Activated effector memory CD4-positive, alpha-beta T cell treated with Interleukin-2 at 50 U/mL for 16 hours (primary cell): ENCODE measurements around the gene HOXD3.

Experiments
- DNase-seq: peaks from one replicate; pipeline ENCODE4 v3.0.0-alpha.2; 2020

The HOXD3 gene

DNA sequence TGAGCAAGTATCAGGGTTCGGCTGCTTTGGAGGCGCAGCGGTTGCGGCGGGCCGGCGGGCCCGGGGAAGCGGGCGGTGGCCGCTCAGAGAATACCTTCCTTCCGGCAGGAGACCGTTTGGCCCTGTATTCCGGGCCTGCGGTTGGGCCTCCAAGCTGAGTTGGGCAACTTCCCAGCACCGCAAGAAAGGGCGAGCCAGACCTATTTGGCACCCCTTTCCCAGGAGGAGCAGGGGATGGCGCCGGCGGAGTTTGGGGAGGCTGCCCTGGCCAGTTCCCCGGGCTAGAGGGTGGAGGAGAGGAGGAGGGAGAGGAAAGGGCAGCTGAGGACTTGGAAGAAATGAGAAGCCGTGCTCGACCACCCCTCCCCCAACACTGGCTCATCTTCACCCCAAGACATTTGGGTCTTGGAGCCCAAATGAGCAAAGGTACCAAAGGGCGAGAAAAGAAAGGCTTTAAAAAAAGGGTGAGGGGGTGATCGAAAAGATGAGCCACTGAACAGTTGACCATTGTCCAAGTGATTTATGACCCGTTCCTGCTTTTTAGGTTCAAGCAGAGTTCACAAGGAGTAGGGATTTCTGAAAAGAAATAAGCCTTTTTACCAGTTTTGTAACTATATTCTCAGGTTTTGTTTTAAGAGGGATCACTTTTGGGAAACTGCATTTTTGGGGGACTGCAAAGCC lies 8.4 kb downstream of the HOXD3 start:
- DNase-seq, result no peak

DNA sequence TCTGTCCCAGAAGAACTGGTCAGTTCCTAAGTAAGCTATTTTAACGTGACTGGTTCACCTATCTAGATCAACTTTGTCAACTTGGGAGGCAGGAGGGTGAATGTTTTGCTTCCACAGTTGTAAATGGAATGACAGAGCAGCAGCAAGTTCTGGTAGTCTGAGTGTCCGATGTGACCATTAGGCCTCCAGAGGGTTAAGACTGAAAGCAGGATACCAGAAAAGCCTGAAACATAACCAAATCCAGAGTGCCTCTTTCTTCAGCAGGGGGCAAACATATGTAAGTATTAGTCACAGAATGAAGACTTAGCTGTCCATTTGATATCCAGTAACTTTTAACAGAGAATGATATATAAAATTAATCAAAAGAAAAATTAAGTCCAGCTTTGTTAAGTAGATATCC lies 9.2 kb downstream of the HOXD3 start:
- no peak for DNase-seq

DNA sequence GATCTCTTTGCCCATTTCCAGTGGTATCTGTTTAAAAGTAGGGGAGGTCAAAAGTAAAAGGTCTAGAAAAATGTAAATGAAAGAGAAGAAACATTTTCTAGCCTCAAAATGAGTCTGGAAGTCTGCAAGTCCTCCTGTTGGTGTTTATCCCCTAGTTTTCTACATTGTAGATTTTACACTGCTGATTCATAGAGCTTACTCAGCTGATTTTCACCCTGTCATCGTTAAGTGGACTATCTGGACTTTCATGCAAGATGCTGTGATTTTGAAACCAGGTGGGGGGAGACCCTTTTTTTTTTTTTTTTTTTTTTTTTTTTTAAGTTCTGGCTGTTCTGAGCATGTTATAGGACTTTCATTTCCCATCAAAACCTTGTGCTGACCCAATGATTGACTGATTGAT lies 10.3 kb downstream of the HOXD3 start:
- DNase-seq, result no peak

DNA sequence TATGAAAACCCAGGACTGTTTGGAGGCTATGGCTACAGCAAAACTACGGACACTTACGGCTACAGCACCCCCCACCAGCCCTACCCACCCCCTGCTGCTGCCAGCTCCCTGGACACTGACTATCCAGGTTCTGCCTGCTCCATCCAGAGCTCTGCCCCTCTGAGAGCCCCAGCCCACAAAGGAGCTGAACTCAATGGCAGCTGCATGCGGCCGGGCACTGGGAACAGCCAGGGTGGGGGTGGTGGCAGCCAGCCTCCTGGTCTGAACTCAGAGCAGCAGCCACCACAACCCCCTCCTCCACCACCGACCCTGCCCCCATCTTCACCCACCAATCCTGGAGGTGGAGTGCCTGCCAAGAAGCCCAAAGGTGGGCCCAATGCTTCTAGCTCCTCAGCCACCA lies 12.1 kb downstream of the HOXD3 start:
- no peak for DNase-seq

DNA sequence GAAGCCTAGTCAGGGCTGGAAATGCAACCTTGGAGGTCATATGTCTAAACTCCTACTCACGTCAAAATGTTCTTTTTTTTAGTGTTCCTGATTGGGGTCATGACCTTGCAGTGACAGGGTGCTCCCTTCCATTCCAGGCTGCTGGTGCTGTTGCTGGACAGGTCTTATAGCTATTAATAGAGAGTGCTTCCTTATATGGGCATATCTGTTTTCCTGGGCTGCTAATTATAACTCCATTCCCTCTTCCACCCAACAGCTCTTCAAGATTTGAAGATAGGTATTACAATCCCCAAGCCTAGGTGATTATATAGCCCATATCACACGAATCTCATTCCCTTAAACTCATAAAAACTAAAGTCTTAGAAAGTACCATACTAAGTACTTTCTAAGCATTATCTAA lies 12.6 kb downstream of the HOXD3 start:
- DNase-seq, result no peak

DNA sequence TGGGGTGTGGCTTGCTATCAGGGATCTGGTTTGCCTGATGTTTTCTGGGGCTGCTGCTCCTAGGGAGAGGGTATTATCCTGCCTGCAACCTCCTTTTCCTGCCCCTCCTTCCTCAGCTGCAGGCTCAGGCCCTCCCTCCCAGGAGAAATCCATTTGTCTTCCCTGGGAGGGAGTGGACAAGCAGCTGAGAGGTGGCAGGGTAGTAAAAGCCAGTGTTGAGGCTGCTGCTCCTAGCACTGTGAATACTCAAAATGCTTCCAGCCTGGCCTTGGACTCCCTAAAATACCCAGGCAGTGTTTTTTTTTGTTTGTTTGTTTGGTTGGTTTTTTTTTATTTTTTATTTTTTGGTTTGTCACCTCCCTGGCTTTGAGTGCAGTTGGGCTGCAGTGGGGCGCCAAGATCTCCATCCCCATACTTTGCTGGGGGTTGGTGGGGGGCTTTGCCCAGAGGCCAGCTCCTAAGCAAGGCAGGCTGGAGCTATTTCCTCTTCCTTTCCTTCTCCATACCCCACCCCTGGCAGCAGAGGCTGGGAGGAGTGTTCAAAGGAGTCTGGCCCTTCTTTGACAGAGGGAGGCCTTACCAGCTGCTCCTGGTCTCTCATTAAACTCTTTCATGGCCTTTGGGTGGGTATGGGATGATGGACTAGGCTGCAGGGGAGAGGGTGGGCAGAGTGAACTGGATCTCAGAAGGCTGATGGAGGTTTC lies 13.6 kb downstream of the HOXD3 start:
- no peak for DNase-seq

DNA sequence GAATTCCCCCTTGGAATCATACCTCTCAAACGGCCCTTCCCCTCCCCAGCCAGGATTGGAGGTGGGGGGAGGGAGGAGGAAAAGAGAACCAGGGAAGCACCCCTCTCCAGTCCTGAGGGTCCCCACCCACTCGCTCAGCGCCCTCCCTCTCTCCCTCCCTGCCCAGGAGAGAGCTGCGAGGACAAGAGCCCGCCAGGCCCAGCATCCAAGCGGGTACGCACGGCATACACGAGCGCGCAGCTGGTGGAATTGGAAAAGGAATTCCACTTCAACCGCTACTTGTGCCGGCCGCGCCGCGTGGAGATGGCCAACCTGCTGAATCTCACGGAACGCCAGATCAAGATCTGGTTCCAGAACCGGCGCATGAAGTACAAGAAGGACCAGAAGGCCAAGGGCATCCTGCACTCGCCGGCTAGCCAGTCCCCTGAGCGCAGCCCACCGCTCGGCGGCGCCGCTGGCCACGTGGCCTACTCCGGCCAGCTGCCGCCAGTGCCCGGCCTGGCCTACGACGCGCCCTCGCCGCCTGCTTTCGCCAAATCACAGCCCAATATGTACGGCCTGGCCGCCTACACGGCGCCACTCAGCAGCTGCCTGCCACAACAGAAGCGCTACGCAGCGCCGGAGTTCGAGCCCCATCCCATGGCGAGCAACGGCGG lies 14.4 kb downstream of the HOXD3 start:
- DNase-seq, result no peak

DNA sequence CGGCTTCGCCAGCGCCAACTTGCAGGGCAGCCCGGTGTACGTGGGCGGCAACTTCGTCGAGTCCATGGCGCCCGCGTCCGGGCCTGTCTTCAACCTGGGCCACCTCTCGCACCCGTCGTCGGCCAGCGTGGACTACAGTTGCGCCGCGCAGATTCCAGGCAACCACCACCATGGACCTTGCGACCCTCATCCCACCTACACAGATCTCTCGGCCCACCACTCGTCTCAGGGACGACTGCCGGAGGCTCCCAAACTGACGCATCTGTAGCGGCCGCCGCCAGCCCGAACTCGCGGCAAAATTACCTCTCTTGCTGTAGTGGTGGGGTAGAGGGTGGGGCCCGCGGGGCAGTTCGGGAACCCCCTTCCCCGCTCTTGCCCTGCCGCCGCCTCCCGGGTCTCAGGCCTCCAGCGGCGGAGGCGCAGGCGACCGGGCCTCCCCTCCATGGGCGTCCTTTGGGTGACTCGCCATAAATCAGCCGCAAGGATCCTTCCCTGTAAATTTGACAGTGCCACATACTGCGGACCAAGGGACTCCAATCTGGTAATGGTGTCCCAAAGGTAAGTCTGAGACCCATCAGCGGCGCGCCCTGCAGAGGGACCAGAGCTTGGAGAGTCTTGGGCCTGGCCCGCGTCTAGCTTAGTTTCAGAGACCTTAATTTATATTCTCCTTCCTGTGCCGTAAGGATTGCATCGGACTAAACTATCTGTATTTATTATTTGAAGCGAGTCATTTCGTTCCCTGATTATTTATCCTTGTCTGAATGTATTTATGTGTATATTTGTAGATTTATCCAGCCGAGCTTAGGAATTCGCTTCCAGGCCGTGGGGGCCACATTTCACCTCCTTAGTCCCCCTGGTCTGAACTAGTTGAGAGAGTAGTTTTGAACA lies 15.1 kb downstream of the HOXD3 start:
- no peak for DNase-seq

DNA sequence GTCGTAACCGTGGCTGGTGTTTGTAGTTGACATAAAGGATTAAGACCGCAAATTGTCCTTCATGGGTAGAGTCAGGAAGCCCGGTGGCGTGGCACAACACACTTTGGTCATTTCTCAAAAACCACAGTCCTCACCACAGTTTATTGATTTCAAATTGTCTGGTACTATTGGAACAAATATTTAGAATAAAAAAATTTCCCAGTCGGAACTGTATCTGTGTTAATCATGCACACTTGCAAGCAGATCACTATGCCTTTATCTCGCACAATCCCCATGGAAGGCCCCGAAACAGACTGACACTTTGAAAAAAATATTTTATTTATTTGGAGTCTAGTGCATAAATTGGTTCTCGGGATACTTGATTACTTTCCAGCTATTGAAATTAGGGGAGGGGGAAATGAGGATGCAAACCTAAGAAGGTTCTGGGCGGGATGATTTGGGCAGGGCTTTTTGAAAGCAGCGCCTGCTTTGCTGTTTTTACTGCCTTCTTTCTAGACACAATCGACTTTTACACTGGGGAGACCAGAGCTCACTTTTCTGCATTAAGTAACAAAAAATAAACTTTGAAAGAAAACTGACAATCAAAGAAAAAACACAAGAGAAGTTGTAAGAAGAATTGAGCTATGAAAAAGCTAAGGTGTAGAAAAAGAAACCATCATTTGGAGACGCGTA lies 15.9 kb downstream of the HOXD3 start:
- no peak for DNase-seq

DNA sequence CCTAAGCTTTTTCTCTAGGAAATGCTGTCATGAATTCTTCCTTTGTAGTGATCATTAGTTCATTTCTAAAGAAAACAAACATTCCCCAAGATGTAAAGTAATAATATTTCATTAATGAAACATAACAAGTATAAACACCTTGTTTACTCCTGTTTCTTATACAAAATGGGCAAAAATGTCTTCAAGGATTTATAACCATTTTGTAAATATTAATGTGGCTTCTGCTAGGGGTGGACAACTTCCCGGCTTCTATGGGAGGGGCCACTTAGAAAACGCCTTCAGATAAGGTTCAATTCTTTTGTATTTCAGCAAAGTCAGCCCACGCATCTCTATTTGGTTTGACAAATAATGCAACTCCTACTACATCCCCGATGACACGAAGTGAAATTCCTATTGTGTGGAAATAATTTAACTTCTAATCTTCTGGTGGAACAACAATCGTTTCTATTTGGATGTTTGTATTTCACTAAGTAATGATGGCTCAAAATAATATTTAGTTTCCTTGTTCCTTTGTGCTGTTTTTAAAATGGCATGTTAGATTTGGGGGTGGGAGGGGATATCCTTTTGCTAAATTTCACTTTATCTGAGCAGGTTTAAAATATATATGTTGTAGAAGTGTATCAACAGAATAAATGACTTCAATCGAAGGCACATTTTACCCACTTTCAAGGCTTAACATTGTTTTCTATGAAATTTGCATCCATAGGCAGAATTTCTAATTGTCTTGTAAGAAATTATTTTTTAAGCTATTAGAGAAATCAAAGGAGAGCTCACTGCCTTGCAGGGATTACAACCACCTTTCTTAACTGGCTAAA lies 16.7 kb downstream of the HOXD3 start:
- no peak for DNase-seq

DNA sequence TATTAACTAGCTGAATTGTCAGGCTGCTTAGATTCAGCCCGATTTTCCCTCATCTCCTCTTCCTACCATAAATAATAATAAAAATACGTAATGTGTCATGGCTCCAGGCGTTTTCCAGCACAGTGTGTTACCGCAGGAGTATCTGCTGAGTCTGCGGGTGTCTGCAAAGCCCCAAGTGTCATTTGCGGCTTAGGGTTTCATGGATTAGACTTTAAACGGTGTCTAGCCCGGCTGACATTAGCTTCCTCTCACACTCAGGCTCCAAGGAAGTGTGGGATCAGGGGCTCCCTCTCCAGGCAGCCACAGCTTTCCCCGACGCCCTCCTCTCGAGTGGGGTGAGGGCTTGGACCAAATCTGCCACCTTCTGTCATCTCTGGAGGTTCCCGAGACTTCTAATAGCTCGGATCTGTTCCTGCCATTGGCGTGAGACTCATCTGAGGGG lies 17.3 kb downstream of the HOXD3 start:
- DNase-seq, result no peak

DNA sequence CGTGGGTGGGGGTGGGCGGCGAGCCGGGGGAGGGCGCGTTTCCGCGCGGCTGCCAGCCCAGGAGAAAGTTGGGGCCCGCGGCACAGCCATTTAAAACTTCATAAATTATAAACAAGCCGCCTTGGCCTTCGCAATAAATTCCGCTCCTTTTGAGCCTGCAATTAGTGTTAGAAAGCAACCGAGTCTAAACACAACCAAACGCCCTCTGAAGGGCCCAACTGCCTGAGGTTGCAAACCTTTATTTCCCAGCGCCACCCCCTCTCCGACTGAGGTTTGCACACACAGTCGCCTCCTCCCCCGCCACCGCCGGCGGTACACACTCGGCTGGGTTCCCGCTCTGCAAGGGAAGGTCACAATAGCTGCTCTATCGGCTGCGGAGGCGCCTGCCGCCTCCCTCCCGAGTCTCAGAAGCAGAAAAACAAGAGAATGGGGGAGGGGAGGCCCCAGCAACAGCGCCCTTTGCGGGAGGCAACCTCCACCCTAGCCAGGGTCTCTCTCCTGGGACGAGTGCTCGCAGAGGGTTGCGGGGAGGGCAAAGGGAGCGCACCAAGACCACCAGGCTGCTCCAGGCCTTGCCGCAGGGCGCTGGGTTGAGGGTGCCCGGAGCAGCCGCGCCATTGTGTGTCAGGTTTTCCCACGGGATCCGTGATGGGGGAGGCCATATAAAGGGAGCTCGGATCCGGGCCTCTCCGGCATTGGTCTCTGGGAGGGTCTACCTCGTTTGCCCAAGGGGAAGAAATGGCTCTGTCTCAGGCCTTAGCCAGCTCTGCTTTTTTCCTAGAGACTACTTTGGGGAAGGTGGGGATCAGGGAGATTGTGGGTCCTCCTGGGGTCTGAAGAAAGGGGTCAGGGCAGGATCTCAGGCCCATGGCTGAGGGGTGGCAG lies 18.0 kb downstream of the HOXD3 start:
- DNase-seq, result no peak

DNA sequence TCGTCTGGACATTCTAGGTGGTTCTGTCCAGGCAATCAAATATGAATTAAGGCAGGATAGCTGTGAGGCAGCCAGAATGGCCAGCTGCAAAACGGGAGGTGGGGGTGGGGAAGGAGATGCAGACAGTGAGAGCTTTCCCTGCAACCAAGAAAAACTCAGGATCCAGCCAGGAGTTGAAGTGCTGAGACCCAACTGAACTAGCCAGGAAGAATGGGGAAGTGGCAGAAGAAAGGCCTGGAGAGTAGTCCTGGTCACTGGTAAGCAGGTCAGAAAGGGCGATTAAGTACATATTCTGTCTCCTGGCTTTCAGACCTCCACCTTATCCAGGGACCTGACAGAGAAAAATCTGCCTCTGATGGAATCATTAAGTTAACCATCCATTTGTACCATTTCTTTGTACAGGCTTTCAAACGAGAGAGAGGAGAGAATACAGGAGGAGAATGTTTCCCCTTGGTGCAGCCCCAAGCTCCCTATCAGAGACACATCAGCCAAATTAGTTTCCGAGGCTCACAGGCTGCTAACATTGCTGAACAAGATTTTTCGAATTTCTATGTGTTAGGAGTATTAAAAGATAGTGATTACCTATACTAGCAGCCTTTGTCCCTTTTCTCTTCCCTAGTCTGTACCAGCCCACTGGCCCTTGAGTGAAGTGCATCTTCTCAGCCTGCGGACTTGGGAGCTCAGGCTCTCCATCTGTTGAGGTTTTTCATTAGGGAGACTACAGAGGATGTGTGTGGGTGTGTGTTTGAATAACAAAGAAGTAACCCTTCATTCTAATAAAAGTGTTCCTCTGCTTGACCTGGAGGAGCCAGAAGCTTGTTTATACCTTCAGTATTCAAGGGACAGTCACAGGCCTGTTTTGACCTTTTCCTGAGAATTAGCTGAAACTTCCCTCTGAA lies 18.9 kb downstream of the HOXD3 start:
- DNase-seq, result no peak

DNA sequence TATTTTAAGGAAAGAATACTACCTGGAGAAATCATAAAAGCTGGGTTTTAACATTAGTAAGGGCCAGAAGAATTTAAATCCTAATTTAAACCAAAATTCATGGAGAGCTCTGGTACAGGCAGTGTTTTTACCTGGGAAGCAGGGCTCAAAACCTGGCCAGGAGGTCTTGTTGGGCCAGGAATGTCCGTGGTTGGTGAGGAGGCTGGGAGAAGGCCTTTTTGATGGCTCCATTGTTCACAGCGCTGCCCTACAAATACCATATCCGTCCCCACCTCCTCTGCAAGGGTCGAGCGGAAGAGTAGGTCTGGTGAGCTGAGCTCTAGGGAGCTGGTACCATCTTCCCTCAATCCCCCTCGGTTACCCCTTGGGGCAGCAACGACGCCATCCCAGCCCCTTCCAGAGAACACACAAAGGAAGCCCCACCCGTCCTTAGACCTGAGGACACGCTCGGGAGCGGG lies 20.5 kb downstream of the HOXD3 start:
- DNase-seq, result no peak

DNA sequence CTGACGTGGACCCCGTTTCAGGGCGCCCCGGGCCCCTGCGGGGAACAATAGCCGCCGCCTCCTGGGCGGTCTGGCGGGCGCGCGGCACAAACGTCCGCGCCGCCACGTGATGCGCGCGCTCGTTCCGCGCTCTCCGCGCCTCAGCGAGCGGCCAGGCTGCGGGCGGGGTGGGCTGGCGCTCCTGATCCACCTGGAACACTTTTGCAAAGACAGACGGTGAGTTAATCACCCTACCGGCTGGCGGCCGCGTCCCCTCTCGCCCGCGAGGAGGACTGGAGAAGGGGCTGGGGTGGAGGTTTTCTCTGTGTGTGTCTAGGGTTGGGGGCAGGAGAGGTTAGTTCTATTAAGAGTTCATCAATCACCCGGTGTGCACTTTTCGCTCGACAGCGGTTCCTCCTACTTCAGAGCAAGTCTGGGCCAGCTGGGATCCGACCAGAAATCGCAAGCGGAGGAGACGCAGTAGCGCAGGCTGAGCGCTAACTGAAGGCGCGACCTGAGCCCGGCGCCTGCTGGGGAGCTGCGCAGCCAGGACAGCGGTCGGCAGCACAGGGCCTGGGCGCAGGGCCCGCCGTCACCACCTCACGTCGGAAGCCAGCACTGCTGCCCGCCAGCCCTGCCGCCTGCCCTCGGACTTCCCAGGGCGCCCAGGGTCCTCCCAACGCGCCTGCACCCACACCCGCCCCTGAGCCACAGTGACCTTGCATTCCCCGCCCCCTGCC lies 21.1 kb downstream of the HOXD3 start:
- DNase-seq, result no peak

DNA sequence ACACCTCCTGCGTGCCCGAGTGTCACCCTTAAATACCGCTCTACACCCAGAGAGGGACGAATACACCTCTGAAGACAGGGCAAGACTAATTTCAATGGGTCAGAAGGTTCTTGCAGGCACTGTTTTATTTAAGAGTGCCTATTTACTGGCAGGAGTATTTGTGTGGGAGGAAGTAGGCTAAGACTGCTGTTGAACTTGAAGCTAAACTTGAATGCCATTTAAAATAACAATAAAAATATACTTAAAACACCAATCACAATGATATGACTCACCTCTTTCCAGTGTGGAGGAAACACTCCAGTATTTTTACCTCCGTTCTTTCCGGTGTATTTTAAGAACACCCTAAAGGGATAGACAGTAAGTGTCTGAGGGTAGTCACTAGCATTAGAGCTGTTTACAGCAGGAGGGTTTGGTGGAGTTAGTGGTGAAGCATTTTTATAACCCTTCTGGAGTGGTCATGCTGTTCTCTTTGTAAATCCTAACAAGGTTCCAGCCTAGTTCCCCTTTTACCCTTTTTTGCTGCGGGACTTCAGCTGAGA lies 21.7 kb downstream of the HOXD3 start:
- no peak for DNase-seq

DNA sequence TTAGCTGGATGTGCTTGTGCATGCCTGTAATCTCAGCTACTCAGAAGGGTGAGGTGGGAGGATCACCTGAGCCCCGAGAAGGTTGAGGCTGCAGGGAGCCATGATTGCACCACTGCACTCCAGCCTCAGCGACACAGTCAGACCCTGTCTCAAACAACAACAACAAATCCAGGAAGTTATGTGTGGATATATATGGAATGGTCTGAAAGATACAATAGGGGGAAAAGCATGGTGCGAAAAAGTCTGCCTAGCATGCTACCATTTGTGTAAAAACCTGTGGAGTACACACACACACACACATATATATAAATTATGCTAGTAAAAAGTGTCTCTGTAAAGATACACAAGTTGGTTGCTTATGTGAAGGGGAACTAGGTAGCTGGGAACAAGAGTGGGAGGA lies 24.4 kb downstream of the HOXD3 start:
- DNase-seq, result no peak

DNA sequence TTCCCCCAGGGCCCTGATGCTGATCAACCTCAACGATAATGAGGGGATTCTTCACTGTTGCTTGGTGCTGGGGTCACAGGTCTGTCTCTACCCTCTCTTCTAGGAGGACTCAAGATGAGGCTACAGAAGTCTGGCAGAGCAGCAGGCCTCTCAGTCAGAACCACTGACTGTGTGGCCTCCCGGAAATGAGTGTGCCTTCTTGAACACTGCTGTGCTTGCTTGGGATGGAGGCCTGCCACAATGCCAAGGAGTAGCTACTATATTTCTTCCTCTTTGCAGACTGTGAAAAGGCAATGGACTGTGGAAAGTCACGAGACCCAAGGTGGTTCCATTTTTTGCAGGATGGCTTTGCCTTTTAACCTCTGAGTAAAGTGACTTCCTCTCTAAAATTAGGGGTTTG lies 25.6 kb downstream of the HOXD3 start:
- DNase-seq, result no peak

DNA sequence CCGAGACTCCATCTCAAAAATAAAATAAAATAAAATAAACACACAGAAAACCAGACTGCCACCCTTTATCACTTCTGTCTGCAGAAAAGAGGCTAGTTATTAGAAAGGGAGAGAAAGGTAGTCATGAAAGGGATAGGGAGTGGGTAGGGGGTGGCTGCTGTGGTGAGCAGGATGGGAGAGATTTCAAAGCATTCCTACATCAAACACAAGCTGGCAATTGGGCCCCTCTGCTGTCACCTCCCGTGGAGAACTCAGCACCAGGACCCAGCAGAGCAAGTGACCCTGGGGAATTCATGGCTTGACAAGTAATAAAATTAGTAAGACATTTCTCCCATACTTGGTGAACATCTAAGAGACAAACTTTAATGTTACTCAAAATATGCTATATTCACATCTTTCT lies 27.6 kb downstream of the HOXD3 start:
- no peak for DNase-seq
